A549 (cell line): ENCODE results near the gene TSSK3. TPM values are rescaled to one million over a fixed set of nuclear protein-coding genes. Genes with fewer than 3 reads are reported as not detected.

Experiments
- ATAC-seq, 2 experiments: fragments of 200-7000 bp in 1 of 2; fragments of >200 bp in 1 of 2; cut with Nextera tagmentation in 1 of 2; cut with Tn5 transposase in 1 of 2; 3 replicates each; pipeline versions ENCODE4 v1.8.0 to v1.9.1; 2018 to 2020; ENCODE audit warnings: mild to moderate bottlenecking in 1 of 2, moderate library complexity in 1 of 2
- CTCF ChIA-PET: fragments of 300-600 bp; sonication (Branson Sonifier 250); formaldehyde crosslinking; extraction: SDS; loops from one replicate; lab custom pipeline; 2021; ENCODE audit warnings: antibody characterized with exemption, inconsistent platforms; lab: Yijun Ruan, JAX
- POLR2A ChIA-PET: fragments of 350-600 bp; formaldehyde crosslinking; extraction: SDS; loops from one replicate; lab custom pipeline; 2021; ENCODE audit warnings: antibody characterized with exemption, inconsistent platforms; lab: Yijun Ruan, JAX
- DNase-seq, 2 experiments: peaks; one replicate each; pipeline versions ENCODE4 v3.0.0 to v3.0.0-alpha.2; 2011 to 2016; ENCODE audit warnings: low read depth in 1 of 2, low spot score in 1 of 2
- FAIRE-seq: peaks from 2 replicates; lab custom pipeline; 2011; peaks lifted over from hg19 to GRCh38; lab: Jason Lieb, UNC
- H3K27ac ChIP-seq, 2 experiments: fragments of >200 bp; sonication (Bioruptor Twin); formaldehyde crosslinking; 3 replicates each; pipeline ENCODE4 v1.5.1; 2016 to 2017
- H3K4me1 ChIP-seq: fragments of >200 bp; sonication (Bioruptor Twin); formaldehyde crosslinking; 3 replicates; pipeline ENCODE4 v1.6.1; 2016
- H3K4me2 ChIP-seq: fragments of >200 bp; sonication (Bioruptor Twin); formaldehyde crosslinking; 3 replicates; pipeline ENCODE4 v1.6.1; 2016
- H3K4me3 ChIP-seq: fragments of >200 bp; sonication (Bioruptor Twin); formaldehyde crosslinking; 3 replicates; pipeline ENCODE4 v1.5.1; 2016
- H3K9me3 ChIP-seq: fragments of >200 bp; sonication (Bioruptor Twin); formaldehyde crosslinking; 3 replicates; pipeline ENCODE4 v1.6.1; 2016
- CBX2 ChIP-seq: fragments of 200-600 bp; sonication (generic); IDR thresholded peaks from 2 replicates; pipeline ENCODE4 v1.6.1; 2016; ENCODE audit warnings: low read depth, mild to moderate bottlenecking, borderline replicate concordance
- ESRRA ChIP-seq: fragments of 150-350 bp; IDR thresholded peaks from 2 replicates; pipeline ENCODE4 v1.6.1; 2014; ENCODE audit warnings: mild to moderate bottlenecking, low read length, borderline replicate concordance
- FOSL2 ChIP-seq, 2 experiments: fragments of 450-650 bp in 1 of 2; fragments of >200 bp in 1 of 2; sonication (Bioruptor Twin) in 1 of 2; formaldehyde crosslinking; IDR thresholded peaks; 2 replicates each; pipeline versions ENCODE4 v1.5.0 to v1.6.1; 2016 to 2020; ENCODE audit warnings: mild to moderate bottlenecking in 1 of 2, moderate library complexity in 1 of 2
- HEYL ChIP-seq: fragments of 250-450 bp; sonication (Bioruptor Pico); IDR thresholded peaks from 2 replicates; pipeline ENCODE4 v1.8.0; 2021; ENCODE audit warnings: mild to moderate bottlenecking, moderate library complexity
- KDM5A ChIP-seq: fragments of 200-600 bp; sonication (generic); IDR thresholded peaks from 2 replicates; pipeline ENCODE4 v1.6.1; 2016; ENCODE audit warnings: antibody characterized with exemption, mild to moderate bottlenecking
- MAFK ChIP-seq: fragments of 450-650 bp; IDR thresholded peaks from 2 replicates; pipeline ENCODE4 v1.6.1; 2014; ENCODE audit not compliant: partially characterized antibody
- NR3C1 ChIP-seq: fragments of >200 bp; sonication (Bioruptor Twin); formaldehyde crosslinking; IDR thresholded peaks from 3 replicates; pipeline ENCODE4 v1.6.1; 2017
- PHF8 ChIP-seq: fragments of 200-600 bp; sonication (generic); IDR thresholded peaks from 2 replicates; pipeline ENCODE4 v1.6.1; 2016; ENCODE audit warnings: low read depth, mild to moderate bottlenecking, antibody characterized with exemption, moderate library complexity, borderline replicate concordance
- POLR2A ChIP-seq: IDR thresholded peaks from 2 replicates; pipeline ENCODE4 v1.6.1; 2012; ENCODE audit warnings: mild to moderate bottlenecking, low read length
- RNF2 ChIP-seq: fragments of 200-600 bp; sonication (generic); IDR thresholded peaks from 2 replicates; pipeline ENCODE4 v1.6.1; 2016; ENCODE audit warnings: low read depth, mild to moderate bottlenecking, antibody characterized with exemption, moderate library complexity, borderline replicate concordance
- ZFP36 ChIP-seq: fragments of 450-650 bp; IDR thresholded peaks from 2 replicates; pipeline ENCODE4 v1.6.1; 2014; ENCODE audit warnings: borderline replicate concordance; ENCODE audit not compliant: partially characterized antibody
- ZNF302 ChIP-seq: fragments of 250-450 bp; sonication (Bioruptor Pico); IDR thresholded peaks from 2 replicates; pipeline ENCODE4 v1.9.0; 2021; ENCODE audit warnings: inconsistent platforms, mild to moderate bottlenecking, moderate library complexity
- WGBS: methylation state at CpG from one replicate; pipeline ENCODE4 v1.1.6; 2017; ENCODE audit errors: missing lambda C conversion rate; 5-methylcytosine and 5-hydroxymethylcytosine counted together
- polyA plus RNA-seq, 4 experiments: library from polyadenylated mRNA; depleted of rRNA in 3 of 4; stranded (reverse); fragments of >200 nt; fragmentation: RNase III in 1 of 4; extraction: RNeasy Plus Mini Kit Qiagen cat#74134 plus additional on column Dnase treatment in 1 of 4; gene quantifications; 2 replicates in 3 of 4; 3 replicates in 1 of 4; pipeline ENCODE4 v1.2.3, GENCODE V29; 2011 to 2017
- TF ChIP-seq, protein P1 (sequence below): fragments of 200-600 bp; sonication (generic); IDR thresholded peaks from 2 replicates; pipeline ENCODE4 v1.6.1; 2016; ENCODE audit warnings: antibody characterized with exemption, mild to moderate bottlenecking, moderate library complexity
- TF ChIP-seq, protein P2 (sequence below): fragments of >200 bp; sonication (Bioruptor Twin); formaldehyde crosslinking; IDR thresholded peaks from 2 replicates; pipeline ENCODE4 v1.6.1; 2016
- TF ChIP-seq, protein P3 (sequence below): fragments of 250-450 bp; sonication (Bioruptor Pico); IDR thresholded peaks from 2 replicates; pipeline ENCODE4 v1.5.0; 2020; ENCODE audit warnings: low read depth, mild to moderate bottlenecking, moderate library complexity
- TF ChIP-seq, protein P4 (sequence below): fragments of >200 bp; sonication (Bioruptor Twin); formaldehyde crosslinking; IDR thresholded peaks from 3 replicates; pipeline ENCODE4 v1.5.1; 2016
- TF ChIP-seq, protein P5 (sequence below): IDR thresholded peaks from 2 replicates; pipeline ENCODE4 v1.6.1; 2012; ENCODE audit warnings: low read depth, borderline replicate concordance
- TF ChIP-seq, protein P6 (sequence below): fragments of >200 bp; sonication (Bioruptor Twin); formaldehyde crosslinking; IDR thresholded peaks from 3 replicates; pipeline ENCODE4 v1.6.1; 2016
- TF ChIP-seq, protein P7 (sequence below): IDR thresholded peaks from 2 replicates; pipeline ENCODE4 v1.6.1; 2012
- TF ChIP-seq, protein P8 (sequence below): fragments of 450-650 bp; IDR thresholded peaks from 2 replicates; pipeline ENCODE4 v1.6.1; 2014; ENCODE audit warnings: antibody characterized with exemption

Gene TSSK3
- polyA plus RNA-seq, 2 of the 4 experiments (the other 2 are of a cell fraction) = 0.31 to 0.37 TPM

DNA sequence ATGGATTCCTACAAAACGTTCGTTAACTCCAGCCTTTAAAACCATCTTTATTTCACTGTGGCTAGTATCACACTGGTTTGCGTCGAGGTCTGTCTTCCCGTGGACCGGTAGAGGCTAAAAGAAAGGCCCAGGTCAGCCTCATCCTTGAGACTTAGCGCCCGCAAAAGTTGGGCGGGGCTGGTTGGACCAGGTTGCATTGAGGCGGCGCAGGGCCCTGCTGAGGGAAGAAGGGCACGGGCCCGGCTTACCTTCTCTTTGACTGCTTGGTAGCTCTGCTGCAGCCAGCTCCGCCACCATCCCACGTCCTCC is 31.4 kb downstream of the TSSK3 start:
- peak; percentile 53 to 65; a peak in 5 of 6 replicates for ATAC-seq
- no peak for TF ChIP-seq POLR2A
- no peak for TF ChIP-seq ZFP36
- no peak for TF ChIP-seq ESRRA
- TF ChIP-seq CBX2 = no peak
- TF ChIP-seq, protein P1, sequence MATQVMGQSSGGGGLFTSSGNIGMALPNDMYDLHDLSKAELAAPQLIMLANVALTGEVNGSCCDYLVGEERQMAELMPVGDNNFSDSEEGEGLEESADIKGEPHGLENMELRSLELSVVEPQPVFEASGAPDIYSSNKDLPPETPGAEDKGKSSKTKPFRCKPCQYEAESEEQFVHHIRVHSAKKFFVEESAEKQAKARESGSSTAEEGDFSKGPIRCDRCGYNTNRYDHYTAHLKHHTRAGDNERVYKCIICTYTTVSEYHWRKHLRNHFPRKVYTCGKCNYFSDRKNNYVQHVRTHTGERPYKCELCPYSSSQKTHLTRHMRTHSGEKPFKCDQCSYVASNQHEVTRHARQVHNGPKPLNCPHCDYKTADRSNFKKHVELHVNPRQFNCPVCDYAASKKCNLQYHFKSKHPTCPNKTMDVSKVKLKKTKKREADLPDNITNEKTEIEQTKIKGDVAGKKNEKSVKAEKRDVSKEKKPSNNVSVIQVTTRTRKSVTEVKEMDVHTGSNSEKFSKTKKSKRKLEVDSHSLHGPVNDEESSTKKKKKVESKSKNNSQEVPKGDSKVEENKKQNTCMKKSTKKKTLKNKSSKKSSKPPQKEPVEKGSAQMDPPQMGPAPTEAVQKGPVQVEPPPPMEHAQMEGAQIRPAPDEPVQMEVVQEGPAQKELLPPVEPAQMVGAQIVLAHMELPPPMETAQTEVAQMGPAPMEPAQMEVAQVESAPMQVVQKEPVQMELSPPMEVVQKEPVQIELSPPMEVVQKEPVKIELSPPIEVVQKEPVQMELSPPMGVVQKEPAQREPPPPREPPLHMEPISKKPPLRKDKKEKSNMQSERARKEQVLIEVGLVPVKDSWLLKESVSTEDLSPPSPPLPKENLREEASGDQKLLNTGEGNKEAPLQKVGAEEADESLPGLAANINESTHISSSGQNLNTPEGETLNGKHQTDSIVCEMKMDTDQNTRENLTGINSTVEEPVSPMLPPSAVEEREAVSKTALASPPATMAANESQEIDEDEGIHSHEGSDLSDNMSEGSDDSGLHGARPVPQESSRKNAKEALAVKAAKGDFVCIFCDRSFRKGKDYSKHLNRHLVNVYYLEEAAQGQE = no peak
- TF ChIP-seq, protein P2, sequence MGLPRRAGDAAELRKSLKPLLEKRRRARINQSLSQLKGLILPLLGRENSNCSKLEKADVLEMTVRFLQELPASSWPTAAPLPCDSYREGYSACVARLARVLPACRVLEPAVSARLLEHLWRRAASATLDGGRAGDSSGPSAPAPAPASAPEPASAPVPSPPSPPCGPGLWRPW = no peak
- TF ChIP-seq ZNF302 (CRISPR knock-in tag) = no peak
- TF ChIP-seq, protein P3, sequence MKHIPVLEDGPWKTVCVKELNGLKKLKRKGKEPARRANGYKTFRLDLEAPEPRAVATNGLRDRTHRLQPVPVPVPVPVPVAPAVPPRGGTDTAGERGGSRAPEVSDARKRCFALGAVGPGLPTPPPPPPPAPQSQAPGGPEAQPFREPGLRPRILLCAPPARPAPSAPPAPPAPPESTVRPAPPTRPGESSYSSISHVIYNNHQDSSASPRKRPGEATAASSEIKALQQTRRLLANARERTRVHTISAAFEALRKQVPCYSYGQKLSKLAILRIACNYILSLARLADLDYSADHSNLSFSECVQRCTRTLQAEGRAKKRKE (CRISPR knock-in tag) = no peak
- no peak for TF ChIP-seq RNF2
- TF ChIP-seq, protein P4, sequence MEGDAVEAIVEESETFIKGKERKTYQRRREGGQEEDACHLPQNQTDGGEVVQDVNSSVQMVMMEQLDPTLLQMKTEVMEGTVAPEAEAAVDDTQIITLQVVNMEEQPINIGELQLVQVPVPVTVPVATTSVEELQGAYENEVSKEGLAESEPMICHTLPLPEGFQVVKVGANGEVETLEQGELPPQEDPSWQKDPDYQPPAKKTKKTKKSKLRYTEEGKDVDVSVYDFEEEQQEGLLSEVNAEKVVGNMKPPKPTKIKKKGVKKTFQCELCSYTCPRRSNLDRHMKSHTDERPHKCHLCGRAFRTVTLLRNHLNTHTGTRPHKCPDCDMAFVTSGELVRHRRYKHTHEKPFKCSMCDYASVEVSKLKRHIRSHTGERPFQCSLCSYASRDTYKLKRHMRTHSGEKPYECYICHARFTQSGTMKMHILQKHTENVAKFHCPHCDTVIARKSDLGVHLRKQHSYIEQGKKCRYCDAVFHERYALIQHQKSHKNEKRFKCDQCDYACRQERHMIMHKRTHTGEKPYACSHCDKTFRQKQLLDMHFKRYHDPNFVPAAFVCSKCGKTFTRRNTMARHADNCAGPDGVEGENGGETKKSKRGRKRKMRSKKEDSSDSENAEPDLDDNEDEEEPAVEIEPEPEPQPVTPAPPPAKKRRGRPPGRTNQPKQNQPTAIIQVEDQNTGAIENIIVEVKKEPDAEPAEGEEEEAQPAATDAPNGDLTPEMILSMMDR = no peak
- Histone ChIP-seq H3K4me1 (peaks cover 17% of the 10 kb centered on the region), H3K9me3 (no peaks in the 10 kb centered on the region), H3K27ac (peak overlapping the region; percentile 77 to 89), H3K4me2 (peak overlapping the region; percentile 79), H3K4me3 (peak overlapping the region; percentile 79)
- POLR2A ChIA-PET = interaction anchor here (1.3 to 1.6 kb wide), 3 partner anchors 57 to 257 kb away, joined by 3 to 10 read pairs (median 4); partner anchors contain the start of genes MARCKSL1 and RBBP4
- DNase-seq = peak in 1 of 2 experiments; percentile 20
- 18% methylated on average over 4 of the region's 15 CpGs for WGBS
- FAIRE-seq = no peak
- CTCF ChIA-PET = interaction anchor here (1.0 to 1.2 kb wide), 2 partner anchors 20 to 22 kb away, joined by 3 read pairs; no protein-coding TSS in a partner anchor

DNA sequence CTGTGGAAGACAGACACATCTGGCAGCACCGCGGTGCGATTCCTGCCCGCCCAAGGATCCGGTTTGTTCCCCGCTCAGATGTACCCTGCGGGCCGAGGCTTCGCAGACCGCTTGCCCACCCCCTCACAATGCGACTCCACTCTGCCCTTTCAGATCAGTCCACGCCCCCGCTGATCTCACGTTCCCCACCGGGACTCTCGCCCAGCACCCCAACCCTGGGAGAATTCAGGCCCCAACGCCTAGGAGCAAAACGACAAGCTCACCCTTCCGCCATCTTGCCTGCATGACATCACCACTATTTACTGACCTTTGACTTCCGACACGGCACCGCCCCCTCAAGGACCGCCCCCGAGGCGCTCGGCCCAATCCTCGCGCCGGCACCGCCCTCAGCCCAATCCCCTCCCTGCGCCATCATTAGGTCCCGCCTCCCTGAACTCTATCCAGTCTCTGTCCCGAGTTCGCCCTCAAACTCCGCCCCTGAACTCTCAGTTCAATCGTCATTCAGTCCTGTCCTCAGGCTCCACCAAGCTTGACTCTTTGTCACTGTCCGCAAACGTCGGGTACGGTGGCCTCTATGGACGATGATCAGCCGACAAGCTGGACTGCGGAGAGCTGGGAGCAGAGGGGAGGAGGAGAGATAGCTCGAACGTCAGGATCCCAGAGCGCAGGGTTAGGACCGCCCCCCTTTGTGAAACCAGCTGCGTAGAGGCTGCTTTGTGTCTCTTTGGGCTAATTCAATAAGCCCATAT is 32.0 kb downstream of the TSSK3 start, which contains the start of gene BSDC1:
Gene BSDC1 (minus strand): TSS at position 301 of the 749 bp plus-strand sequence. CDS start 27 bp downstream, at position 274.
- POLR2A ChIA-PET = interaction anchor here (0.5 to 1.6 kb wide), 7 partner anchors 8 to 257 kb away, joined by 3 to 10 read pairs (median 3); partner anchors contain the start of genes MARCKSL1 and RBBP4
- Histone ChIP-seq H3K4me1 (peaks cover 17% of the 10 kb centered on the region), H3K4me2 (peak within 1 kb of the TSS; percentile 91), H3K27ac (peak within 1 kb of the TSS; percentile 81 to 89), H3K4me3 (peak within 1 kb of the TSS; percentile 79), H3K9me3 (no peaks in the 10 kb centered on the region)
- no peak for TF ChIP-seq HEYL
- peak; percentile 56 for TF ChIP-seq POLR2A
- peak; percentile 63; the same call in 1 of the 2 replicates for TF ChIP-seq PHF8
- peak; percentile 96 for TF ChIP-seq KDM5A
- TF ChIP-seq, protein P5, sequence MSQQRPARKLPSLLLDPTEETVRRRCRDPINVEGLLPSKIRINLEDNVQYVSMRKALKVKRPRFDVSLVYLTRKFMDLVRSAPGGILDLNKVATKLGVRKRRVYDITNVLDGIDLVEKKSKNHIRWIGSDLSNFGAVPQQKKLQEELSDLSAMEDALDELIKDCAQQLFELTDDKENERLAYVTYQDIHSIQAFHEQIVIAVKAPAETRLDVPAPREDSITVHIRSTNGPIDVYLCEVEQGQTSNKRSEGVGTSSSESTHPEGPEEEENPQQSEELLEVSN = no peak
- TF ChIP-seq, protein P6, sequence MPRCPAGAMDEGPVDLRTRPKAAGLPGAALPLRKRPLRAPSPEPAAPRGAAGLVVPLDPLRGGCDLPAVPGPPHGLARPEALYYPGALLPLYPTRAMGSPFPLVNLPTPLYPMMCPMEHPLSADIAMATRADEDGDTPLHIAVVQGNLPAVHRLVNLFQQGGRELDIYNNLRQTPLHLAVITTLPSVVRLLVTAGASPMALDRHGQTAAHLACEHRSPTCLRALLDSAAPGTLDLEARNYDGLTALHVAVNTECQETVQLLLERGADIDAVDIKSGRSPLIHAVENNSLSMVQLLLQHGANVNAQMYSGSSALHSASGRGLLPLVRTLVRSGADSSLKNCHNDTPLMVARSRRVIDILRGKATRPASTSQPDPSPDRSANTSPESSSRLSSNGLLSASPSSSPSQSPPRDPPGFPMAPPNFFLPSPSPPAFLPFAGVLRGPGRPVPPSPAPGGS = peak; percentile 27; the same call in 1 of the 3 replicates
- TF ChIP-seq, protein P2 = no peak
- TF ChIP-seq, protein P7, sequence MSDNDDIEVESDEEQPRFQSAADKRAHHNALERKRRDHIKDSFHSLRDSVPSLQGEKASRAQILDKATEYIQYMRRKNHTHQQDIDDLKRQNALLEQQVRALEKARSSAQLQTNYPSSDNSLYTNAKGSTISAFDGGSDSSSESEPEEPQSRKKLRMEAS = peak; percentile 9; the same call in 1 of the 2 replicates
- TF ChIP-seq, protein P8, sequence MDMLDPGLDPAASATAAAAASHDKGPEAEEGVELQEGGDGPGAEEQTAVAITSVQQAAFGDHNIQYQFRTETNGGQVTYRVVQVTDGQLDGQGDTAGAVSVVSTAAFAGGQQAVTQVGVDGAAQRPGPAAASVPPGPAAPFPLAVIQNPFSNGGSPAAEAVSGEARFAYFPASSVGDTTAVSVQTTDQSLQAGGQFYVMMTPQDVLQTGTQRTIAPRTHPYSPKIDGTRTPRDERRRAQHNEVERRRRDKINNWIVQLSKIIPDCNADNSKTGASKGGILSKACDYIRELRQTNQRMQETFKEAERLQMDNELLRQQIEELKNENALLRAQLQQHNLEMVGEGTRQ = no peak
- TF ChIP-seq FOSL2 (IDR thresholded peaks at IDR 0.05) = no peak
- TF ChIP-seq FOSL2 (CRISPR knock-in tag; IDR thresholded peaks at IDR 0.05) = peak; percentile 16; the same call in 1 of the 2 replicates
- peak; percentile 5 for TF ChIP-seq MAFK
- no peak for TF ChIP-seq NR3C1
- peak; percentile 89 to 97 for DNase-seq
- FAIRE-seq = peak; percentile 68
- ATAC-seq = peak; percentile 95 to 97
- CTCF ChIA-PET = interaction anchor here (1.0 to 1.2 kb wide), 2 partner anchors 19 to 22 kb away, joined by 3 read pairs; no protein-coding TSS in a partner anchor
- WGBS = 3% methylated on average over 32 of the region's 48 CpGs
